ENCODE results near the gene CD4.

Gene CD4

GRCh38 chr12:6830286-6830890, 41.1 kb downstream of the CD4 start:
- no peak for DNase-seq

- DNase-seq: no peak
These were observed 41.7 kb downstream of the CD4 start for GRCh38 chr12:6830999-6831398.

- DNase-seq: no peak
These were observed 42.2 kb downstream of the CD4 start for GRCh38 chr12:6831450-6831995.

- no peak for DNase-seq
These were observed 42.8 kb downstream of the CD4 start for GRCh38 chr12:6832125-6832524.

GRCh38 chr12:6833189-6833890, 44.0 kb downstream of the CD4 start:
- no peak for DNase-seq

- DNase-seq: no peak
These were observed 44.9 kb downstream of the CD4 start for GRCh38 chr12:6834254-6834653.

- DNase-seq: no peak
These were observed 45.5 kb downstream of the CD4 start for GRCh38 chr12:6834873-6835272.

- DNase-seq: no peak
These were observed 47.5 kb downstream of the CD4 start for GRCh38 chr12:6836851-6837250.

- DNase-seq: no peak
These were observed 48.2 kb downstream of the CD4 start for GRCh38 chr12:6837370-6838060.

- DNase-seq: no peak
These were observed 49.5 kb downstream of the CD4 start for GRCh38 chr12:6838854-6839253.

- no peak for DNase-seq
These were observed 50.3 kb downstream of the CD4 start for GRCh38 chr12:6839482-6840201.

GRCh38 chr12:6840330-6840729, 51.0 kb downstream of the CD4 start:
- DNase-seq: no peak

- DNase-seq: no peak
These were observed 51.6 kb downstream of the CD4 start, which contains the start of gene GNB3 for GRCh38 chr12:6840761-6841515. Gene GNB3, plus strand, starts transcription at chr12:6840925. Its CDS starts 363 bp downstream, at chr12:6841288.

- DNase-seq: no peak
These were observed 52.7 kb downstream of the CD4 start for GRCh38 chr12:6842075-6842474.

- DNase-seq: no peak
These were observed 54.0 kb downstream of the CD4 start for GRCh38 chr12:6843118-6843902.

- DNase-seq: no peak
These were observed 56.1 kb downstream of the CD4 start for GRCh38 chr12:6845395-6845794.

GRCh38 chr12:6846316-6846869, 57.1 kb downstream of the CD4 start:
- DNase-seq: no peak

- no peak for DNase-seq
These were observed 58.3 kb downstream of the CD4 start for GRCh38 chr12:6847676-6848075.

- no peak for DNase-seq
These were observed 60.1 kb downstream of the CD4 start for GRCh38 chr12:6849427-6849826.

- DNase-seq: no peak
These were observed 60.7 kb downstream of the CD4 start for GRCh38 chr12:6849976-6850560.

- DNase-seq: no peak
These were observed 61.4 kb downstream of the CD4 start for GRCh38 chr12:6850796-6851152.

Data from NCI-H226 (cell line).